HUES48 (cell line): ENCODE results near the gene PDE8B.

Experiments
- H3K27ac ChIP-seq: one replicate; pipeline ENCODE4 v1.7.0; 2013; ENCODE audit warnings: low read depth, low read length, inconsistent platforms
- H3K27me3 ChIP-seq: 2 replicates; pipeline ENCODE4 v1.6.1; 2013; ENCODE audit warnings: mild to moderate bottlenecking, low read length; ENCODE audit not compliant: control insufficient read depth, insufficient read depth
- H3K36me3 ChIP-seq: 2 replicates; pipeline ENCODE4 v1.6.1; 2013; ENCODE audit warnings: low read length; ENCODE audit not compliant: control insufficient read depth, insufficient read depth
- H3K4me1 ChIP-seq: 2 replicates; pipeline ENCODE4 v1.6.1; 2013; ENCODE audit warnings: mild to moderate bottlenecking, low read length; ENCODE audit not compliant: control insufficient read depth, insufficient read depth
- H3K4me3 ChIP-seq: 2 replicates; pipeline ENCODE4 v1.5.1; 2013; ENCODE audit warnings: mild to moderate bottlenecking, low read depth, low read length
- H3K9ac ChIP-seq: 2 replicates; pipeline ENCODE4 v1.6.1; 2013; ENCODE audit warnings: mild to moderate bottlenecking, low read depth, low read length, moderate library complexity
- H3K9me3 ChIP-seq: 2 replicates; pipeline ENCODE4 v1.6.1; 2013; ENCODE audit warnings: low read length; ENCODE audit not compliant: control insufficient read depth, insufficient read depth

PDE8B gene

GRCh38 chr5:77266291-77266690, 55.8 kb downstream of the PDE8B start:
- Histone ChIP-seq H3K27ac (no peak overlapping the region), H3K36me3 (no peaks in the 10 kb centered on the region), H3K4me1 (no peaks in the 10 kb centered on the region), H3K9ac (no peak overlapping the region), H3K27me3 (no peaks in the 10 kb centered on the region), H3K9me3 (no peaks in the 10 kb centered on the region), H3K4me3 (no peak overlapping the region)

- Histone ChIP-seq H3K27ac (no peak overlapping the region), H3K27me3 (no peaks in the 10 kb centered on the region), H3K9me3 (no peaks in the 10 kb centered on the region), H3K9ac (no peak overlapping the region), H3K4me1 (no peaks in the 10 kb centered on the region), H3K36me3 (no peaks in the 10 kb centered on the region), H3K4me3 (no peak overlapping the region)
Observed at GRCh38 chr5:77267496-77267895, 57.0 kb downstream of the PDE8B start.

- no peaks in the 10 kb centered on the region for H3K27me3 ChIP-seq
- H3K4me1 ChIP-seq: no peaks in the 10 kb centered on the region
- no peak overlapping the region for H3K9ac ChIP-seq
- no peaks in the 10 kb centered on the region for H3K36me3 ChIP-seq
- H3K9me3 ChIP-seq: no peaks in the 10 kb centered on the region
- no peak overlapping the region for H3K27ac ChIP-seq
- no peak overlapping the region for H3K4me3 ChIP-seq
Observed at GRCh38 chr5:77272206-77272605, 61.7 kb downstream of the PDE8B start.

DNA sequence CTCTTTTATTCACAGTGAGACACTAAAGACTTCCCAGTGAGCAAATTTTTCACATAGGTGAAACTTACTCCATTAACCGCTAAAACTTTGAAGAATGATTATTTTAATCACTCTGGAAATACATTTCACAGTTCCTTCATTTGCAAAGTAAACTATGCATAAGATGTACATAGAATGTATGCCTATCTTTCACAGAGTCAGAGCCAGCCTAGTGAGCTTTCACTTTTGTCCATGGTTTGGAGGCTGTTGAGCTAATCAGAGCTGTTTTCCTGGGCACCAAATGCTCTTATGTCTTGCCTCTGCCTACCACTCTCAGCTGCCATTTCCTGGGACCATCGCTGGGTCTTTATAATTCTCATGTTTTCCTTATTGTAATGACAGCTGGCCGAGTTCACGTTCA, 67.3 kb downstream of the PDE8B start:
- H3K4me1 ChIP-seq: no peaks in the 10 kb centered on the region
- H3K27ac ChIP-seq: no peak overlapping the region
- no peak overlapping the region for H3K4me3 ChIP-seq
- H3K27me3 ChIP-seq: no peaks in the 10 kb centered on the region
- no peaks in the 10 kb centered on the region for H3K36me3 ChIP-seq
- no peak overlapping the region for H3K9ac ChIP-seq
- H3K9me3 ChIP-seq: no peaks in the 10 kb centered on the region

- no peaks in the 10 kb centered on the region for H3K27me3 ChIP-seq
- H3K4me1 ChIP-seq: no peaks in the 10 kb centered on the region
- H3K36me3 ChIP-seq: no peaks in the 10 kb centered on the region
- H3K27ac ChIP-seq: no peak overlapping the region
- no peaks in the 10 kb centered on the region for H3K9me3 ChIP-seq
- no peak overlapping the region for H3K4me3 ChIP-seq
- H3K9ac ChIP-seq: no peak overlapping the region
Observed at GRCh38 chr5:77280036-77280435, 69.6 kb downstream of the PDE8B start.

- no peak overlapping the region for H3K9ac ChIP-seq
- H3K9me3 ChIP-seq: no peaks in the 10 kb centered on the region
- no peaks in the 10 kb centered on the region for H3K27me3 ChIP-seq
- no peak overlapping the region for H3K27ac ChIP-seq
- no peaks in the 10 kb centered on the region for H3K4me1 ChIP-seq
- H3K36me3 ChIP-seq: no peaks in the 10 kb centered on the region
- no peak overlapping the region for H3K4me3 ChIP-seq
Observed at GRCh38 chr5:77281969-77282336, 71.5 kb downstream of the PDE8B start.

DNA sequence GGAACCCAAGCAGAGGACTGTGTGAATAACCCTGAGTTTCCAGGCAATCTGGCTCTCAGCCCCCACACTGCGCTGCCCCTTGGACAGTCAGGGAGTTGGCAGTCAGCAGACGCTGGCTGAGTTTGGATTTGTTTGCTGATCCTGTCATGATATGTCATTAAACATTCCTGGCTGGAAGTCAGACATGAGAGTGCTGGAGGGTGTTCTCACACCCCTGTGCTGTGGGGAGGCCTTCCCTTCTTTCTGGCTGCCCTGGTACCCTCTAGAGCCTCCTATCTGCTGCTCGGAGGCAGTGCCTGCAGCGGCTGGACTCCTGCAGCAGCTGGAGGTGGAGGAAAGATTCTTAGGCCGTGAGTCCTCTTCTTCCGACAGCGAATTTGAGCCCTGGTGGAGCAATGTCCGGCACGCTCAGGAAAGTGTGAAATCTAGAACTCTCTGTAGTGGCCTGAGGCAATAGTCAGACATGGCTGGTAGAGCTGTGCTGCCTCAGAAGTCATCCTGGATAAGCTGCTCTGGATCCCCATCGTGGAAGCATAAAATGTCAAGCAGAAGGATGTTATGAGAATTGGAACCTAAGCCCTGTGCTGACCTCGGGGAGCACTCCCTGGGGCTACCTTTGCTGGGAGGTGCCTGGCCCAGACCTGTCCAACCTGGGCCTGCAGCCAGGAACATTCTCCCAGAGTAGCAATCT, 72.0 kb downstream of the PDE8B start:
- Histone ChIP-seq H3K27ac (no peak overlapping the region), H3K27me3 (no peaks in the 10 kb centered on the region), H3K36me3 (no peaks in the 10 kb centered on the region), H3K9ac (no peak overlapping the region), H3K9me3 (no peaks in the 10 kb centered on the region), H3K4me1 (no peaks in the 10 kb centered on the region), H3K4me3 (no peak overlapping the region)

- no peaks in the 10 kb centered on the region for H3K36me3 ChIP-seq
Observed at GRCh38 chr5:77285251-77285841, 74.9 kb downstream of the PDE8B start.

DNA sequence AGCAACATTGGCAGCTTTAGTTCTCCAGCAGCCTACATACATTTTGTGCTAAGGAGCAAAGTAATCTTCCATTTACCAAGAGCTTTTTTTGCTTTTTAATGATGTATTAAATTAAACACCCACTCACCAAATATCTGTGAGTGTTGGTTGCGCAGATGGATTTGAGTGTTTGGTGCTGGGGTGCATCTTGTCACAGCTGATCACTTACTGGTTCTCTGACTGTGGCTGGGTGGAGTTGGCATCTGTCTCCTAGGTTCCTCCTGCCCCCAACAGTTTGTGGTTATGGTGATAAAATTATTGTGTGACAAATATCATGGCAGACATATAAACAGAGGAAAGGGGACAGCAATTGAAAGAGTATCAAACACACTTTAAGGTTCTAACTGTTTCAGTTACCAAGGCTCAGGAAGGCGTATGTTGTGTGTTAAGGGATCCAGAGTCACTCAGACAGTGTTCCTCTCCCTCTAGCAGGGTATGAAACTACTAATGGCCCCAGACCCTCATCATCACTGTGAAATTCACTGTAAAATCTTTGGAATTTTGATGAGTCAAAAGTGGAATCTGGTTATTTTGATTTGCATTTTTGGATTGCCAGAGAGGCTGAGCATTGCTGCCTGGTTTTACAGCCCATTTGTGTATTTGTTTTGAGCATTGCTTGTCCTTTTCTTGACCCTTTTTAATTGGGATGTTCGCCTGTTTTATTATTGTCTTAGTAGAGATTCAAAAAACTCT, 81.7 kb downstream of the PDE8B start:
- Histone ChIP-seq H3K9me3 (no peaks in the 10 kb centered on the region), H3K9ac (no peak overlapping the region), H3K4me3 (no peak overlapping the region), H3K27me3 (no peaks in the 10 kb centered on the region), H3K36me3 (no peaks in the 10 kb centered on the region), H3K4me1 (no peaks in the 10 kb centered on the region), H3K27ac (no peak overlapping the region)

More at GRCh38 chr5:77285251-77285841, 74.9 kb downstream of the PDE8B start:
- Histone ChIP-seq H3K4me1 (no peaks in the 10 kb centered on the region), H3K9me3 (no peaks in the 10 kb centered on the region), H3K27ac (no peak overlapping the region), H3K9ac (no peak overlapping the region), H3K4me3 (no peak overlapping the region), H3K27me3 (no peaks in the 10 kb centered on the region)

GRCh38 chr5:77294185-77294584, 83.7 kb downstream of the PDE8B start:
- H3K9ac ChIP-seq: no peak overlapping the region
- H3K4me3 ChIP-seq: no peak overlapping the region
- H3K27me3 ChIP-seq: no peaks in the 10 kb centered on the region
- no peaks in the 10 kb centered on the region for H3K4me1 ChIP-seq
- no peak overlapping the region for H3K27ac ChIP-seq
- H3K36me3 ChIP-seq: no peaks in the 10 kb centered on the region
- H3K9me3 ChIP-seq: no peaks in the 10 kb centered on the region

DNA sequence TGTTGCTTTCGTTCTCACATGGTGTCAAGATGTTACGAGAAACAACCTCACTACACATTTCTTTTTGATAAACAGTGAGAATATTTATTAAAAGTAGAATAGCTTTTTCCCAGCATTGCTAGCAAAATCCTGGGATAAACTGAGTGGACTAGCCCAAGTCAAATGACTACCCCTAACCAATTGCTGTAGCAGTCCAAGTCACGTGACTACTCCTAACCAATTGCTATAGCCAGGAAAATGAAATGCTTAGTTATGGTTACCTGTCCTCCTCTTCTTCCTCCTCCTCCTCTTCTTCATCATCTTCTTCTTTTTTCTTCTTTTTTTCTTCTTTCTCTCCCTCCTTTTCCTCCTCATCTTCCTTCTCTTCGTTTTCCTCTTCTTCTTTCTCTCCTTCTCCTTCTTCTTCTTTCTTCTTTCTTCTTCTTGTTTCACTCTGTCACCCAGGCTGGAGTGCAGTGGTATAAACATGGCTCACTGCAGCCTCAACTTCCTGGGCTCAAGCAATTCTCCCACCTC, 85.4 kb downstream of the PDE8B start:
- Histone ChIP-seq H3K9ac (no peak overlapping the region), H3K4me3 (no peak overlapping the region), H3K9me3 (no peaks in the 10 kb centered on the region), H3K36me3 (no peaks in the 10 kb centered on the region), H3K27me3 (no peaks in the 10 kb centered on the region), H3K27ac (no peak overlapping the region), H3K4me1 (no peaks in the 10 kb centered on the region)
